Measurements from ENCODE around the gene BRD9.
"Not testable (repeated sequence)": the region's sequence is repeated elsewhere in the genome, so short reads cannot be mapped to it uniquely, and the experiment has no call there.

Gene BRD9

GRCh38 chr5:922436-923280 lies 30.1 kb upstream of the BRD9 start:
- no peak for DNase-seq (ENCODE audit: low read depth)

- DNase-seq (ENCODE audit: low read depth), result no peak
These were observed 29.1 kb upstream of the BRD9 start for GRCh38 chr5:921456-922435.

- no peak for DNase-seq (ENCODE audit: low read depth)
These were observed 27.7 kb upstream of the BRD9 start for GRCh38 chr5:920321-920720.

GRCh38 chr5:919356-920000 lies 26.9 kb upstream of the BRD9 start:
- DNase-seq (ENCODE audit: low read depth), result no peak

- DNase-seq (ENCODE audit: low read depth), result not testable (repeated sequence)
These were observed 26.1 kb upstream of the BRD9 start for GRCh38 chr5:918717-919116.

GRCh38 chr5:916441-917293 lies 24.1 kb upstream of the BRD9 start:
- no peak for DNase-seq (ENCODE audit: low read depth)

- DNase-seq (ENCODE audit: low read depth), result no peak
These were observed 23.3 kb upstream of the BRD9 start for GRCh38 chr5:915946-916345.

GRCh38 chr5:915346-915745 lies 22.7 kb upstream of the BRD9 start:
- DNase-seq (ENCODE audit: low read depth), result not testable (repeated sequence)

GRCh38 chr5:914612-915011 lies 22.0 kb upstream of the BRD9 start:
- no peak for DNase-seq (ENCODE audit: low read depth)

GRCh38 chr5:914174-914573 lies 21.6 kb upstream of the BRD9 start:
- DNase-seq (ENCODE audit: low read depth), result no peak

GRCh38 chr5:912280-913091 lies 19.9 kb upstream of the BRD9 start:
- DNase-seq (ENCODE audit: low read depth), result peak; percentile 40

- DNase-seq (ENCODE audit: low read depth), result no peak
These were observed 19.0 kb upstream of the BRD9 start for GRCh38 chr5:911601-912000.

- DNase-seq (ENCODE audit: low read depth), result no peak
These were observed 18.2 kb upstream of the BRD9 start for GRCh38 chr5:910769-911160.

- DNase-seq (ENCODE audit: low read depth), result no peak
These were observed 17.6 kb upstream of the BRD9 start for GRCh38 chr5:909994-910768.

- DNase-seq (ENCODE audit: low read depth), result no peak
These were observed 16.5 kb upstream of the BRD9 start for GRCh38 chr5:909086-909485.

- no peak for DNase-seq (ENCODE audit: low read depth)
These were observed 15.6 kb upstream of the BRD9 start for GRCh38 chr5:908172-908571.

- no peak for DNase-seq (ENCODE audit: low read depth)
These were observed 14.8 kb upstream of the BRD9 start for GRCh38 chr5:907366-907910.

- no peak for DNase-seq (ENCODE audit: low read depth)
These were observed 12.6 kb upstream of the BRD9 start for GRCh38 chr5:905139-905642.

- DNase-seq (ENCODE audit: low read depth), result no peak
These were observed 11.1 kb upstream of the BRD9 start for GRCh38 chr5:903756-904096.
